ENCODE data around the gene PAK3.

PAK3 gene

GRCh38 chrX:111182997-111183396, 87.0 kb downstream of the PAK3 start:
- Histone ChIP-seq H3K4me3 (ENCODE audit: low read length) (no peak overlapping the region), H3K27ac (ENCODE audit: low read depth, low read length) (no peak overlapping the region), H3K4me1 (ENCODE audit: insufficient read depth, low read length) (peaks cover 20% of the 10 kb centered on the region; the same call in 1 of the 2 replicates), H3K36me3 (ENCODE audit: insufficient read depth, low read length) (no peaks in the 10 kb centered on the region), H3K9ac (ENCODE audit: low read depth, low read length) (no peak overlapping the region), H3K27me3 (ENCODE audit: insufficient read depth, low read length) (no peaks in the 10 kb centered on the region), H3K9me3 (ENCODE audit: insufficient read depth, low read depth, low read length) (no peaks in the 10 kb centered on the region)

- Histone ChIP-seq H3K27me3 (ENCODE audit: insufficient read depth, low read length) (no peaks in the 10 kb centered on the region), H3K9ac (ENCODE audit: low read depth, low read length) (no peak overlapping the region), H3K4me1 (ENCODE audit: insufficient read depth, low read length) (no peaks in the 10 kb centered on the region), H3K27ac (ENCODE audit: low read depth, low read length) (no peak overlapping the region), H3K4me3 (ENCODE audit: low read length) (no peak overlapping the region), H3K36me3 (ENCODE audit: insufficient read depth, low read length) (no peaks in the 10 kb centered on the region), H3K9me3 (ENCODE audit: insufficient read depth, low read depth, low read length) (no peaks in the 10 kb centered on the region)
- WGBS, result no CpG with 5 or more reads among the region's 2 CpGs
These were observed 95.6 kb downstream of the PAK3 start for GRCh38 chrX:111191598-111191997.

- Histone ChIP-seq H3K27ac (ENCODE audit: low read depth, low read length) (no peak overlapping the region), H3K36me3 (ENCODE audit: insufficient read depth, low read length) (no peaks in the 10 kb centered on the region), H3K4me1 (ENCODE audit: insufficient read depth, low read length) (no peaks in the 10 kb centered on the region), H3K4me3 (ENCODE audit: low read length) (no peak overlapping the region), H3K9ac (ENCODE audit: low read depth, low read length) (no peak overlapping the region), H3K9me3 (ENCODE audit: insufficient read depth, low read depth, low read length) (no peaks in the 10 kb centered on the region), H3K27me3 (ENCODE audit: insufficient read depth, low read length) (no peaks in the 10 kb centered on the region)
- 100% methylated on average over 2 of the region's 2 CpGs for WGBS
These were observed 103.5 kb downstream of the PAK3 start for GRCh38 chrX:111199505-111199904.

GRCh38 chrX:111200327-111200726, 104.3 kb downstream of the PAK3 start:
- Histone ChIP-seq H3K4me3 (ENCODE audit: low read length) (no peak overlapping the region), H3K4me1 (ENCODE audit: insufficient read depth, low read length) (no peaks in the 10 kb centered on the region), H3K36me3 (ENCODE audit: insufficient read depth, low read length) (no peaks in the 10 kb centered on the region), H3K9me3 (ENCODE audit: insufficient read depth, low read depth, low read length) (no peaks in the 10 kb centered on the region), H3K27ac (ENCODE audit: low read depth, low read length) (no peak overlapping the region), H3K27me3 (ENCODE audit: insufficient read depth, low read length) (no peaks in the 10 kb centered on the region), H3K9ac (ENCODE audit: low read depth, low read length) (no peak overlapping the region)
- WGBS, result 89% methylated on average over 3 of the region's 3 CpGs

GRCh38 chrX:111207851-111208250, 111.9 kb downstream of the PAK3 start:
- Histone ChIP-seq H3K9me3 (ENCODE audit: insufficient read depth, low read depth, low read length) (no peaks in the 10 kb centered on the region), H3K4me1 (ENCODE audit: insufficient read depth, low read length) (no peaks in the 10 kb centered on the region), H3K27me3 (ENCODE audit: insufficient read depth, low read length) (no peaks in the 10 kb centered on the region), H3K9ac (ENCODE audit: low read depth, low read length) (no peak overlapping the region), H3K4me3 (ENCODE audit: low read length) (no peak overlapping the region), H3K36me3 (ENCODE audit: insufficient read depth, low read length) (no peaks in the 10 kb centered on the region), H3K27ac (ENCODE audit: low read depth, low read length) (no peak overlapping the region)
- WGBS, result over 99% methylated on average over 8 of the region's 8 CpGs

GRCh38 chrX:111216293-111216801, 120.4 kb downstream of the PAK3 start:
- Histone ChIP-seq H3K27ac (ENCODE audit: low read depth, low read length) (no peak overlapping the region), H3K9ac (ENCODE audit: low read depth, low read length) (no peak overlapping the region), H3K4me1 (ENCODE audit: insufficient read depth, low read length) (no peaks in the 10 kb centered on the region), H3K9me3 (ENCODE audit: insufficient read depth, low read depth, low read length) (no peaks in the 10 kb centered on the region), H3K27me3 (ENCODE audit: insufficient read depth, low read length) (no peaks in the 10 kb centered on the region), H3K36me3 (ENCODE audit: insufficient read depth, low read length) (no peaks in the 10 kb centered on the region), H3K4me3 (ENCODE audit: low read length) (no peak overlapping the region)
- 96% methylated on average over 6 of the region's 6 CpGs for WGBS

- Histone ChIP-seq H3K27me3 (ENCODE audit: insufficient read depth, low read length) (no peaks in the 10 kb centered on the region), H3K36me3 (ENCODE audit: insufficient read depth, low read length) (no peaks in the 10 kb centered on the region), H3K4me3 (ENCODE audit: low read length) (no peak overlapping the region), H3K4me1 (ENCODE audit: insufficient read depth, low read length) (no peaks in the 10 kb centered on the region), H3K27ac (ENCODE audit: low read depth, low read length) (no peak overlapping the region), H3K9ac (ENCODE audit: low read depth, low read length) (no peak overlapping the region), H3K9me3 (ENCODE audit: insufficient read depth, low read depth, low read length) (no peaks in the 10 kb centered on the region)
- WGBS, result 88% methylated on average over 1 of the region's 2 CpGs
These were observed 148.3 kb downstream of the PAK3 start for GRCh38 chrX:111244235-111244750.

GRCh38 chrX:111254896-111255693, 159.1 kb downstream of the PAK3 start:
- H3K9me3 ChIP-seq (ENCODE audit: insufficient read depth, low read depth, low read length), result no peaks in the 10 kb centered on the region
- no peak overlapping the region for H3K9ac ChIP-seq (ENCODE audit: low read depth, low read length)
- H3K27me3 ChIP-seq (ENCODE audit: insufficient read depth, low read length), result no peaks in the 10 kb centered on the region
- no peak overlapping the region for H3K4me3 ChIP-seq (ENCODE audit: low read length)
- no peak overlapping the region for H3K27ac ChIP-seq (ENCODE audit: low read depth, low read length)
- no peaks in the 10 kb centered on the region for H3K36me3 ChIP-seq (ENCODE audit: insufficient read depth, low read length)
- 71% methylated on average over 4 of the region's 7 CpGs for WGBS
- H3K4me1 ChIP-seq (ENCODE audit: insufficient read depth, low read length), result no peaks in the 10 kb centered on the region

- H3K9ac ChIP-seq (ENCODE audit: low read depth, low read length), result no peak overlapping the region
- no peak overlapping the region for H3K4me3 ChIP-seq (ENCODE audit: low read length)
- no peaks in the 10 kb centered on the region for H3K27me3 ChIP-seq (ENCODE audit: insufficient read depth, low read length)
- no peak overlapping the region for H3K27ac ChIP-seq (ENCODE audit: low read depth, low read length)
- no peaks in the 10 kb centered on the region for H3K9me3 ChIP-seq (ENCODE audit: insufficient read depth, low read depth, low read length)
- 96% methylated on average over 3 of the region's 3 CpGs for WGBS
- no peaks in the 10 kb centered on the region for H3K36me3 ChIP-seq (ENCODE audit: insufficient read depth, low read length)
- no peaks in the 10 kb centered on the region for H3K4me1 ChIP-seq (ENCODE audit: insufficient read depth, low read length)
These were observed 161.7 kb downstream of the PAK3 start for GRCh38 chrX:111257733-111258132.

- 82% methylated on average over 3 of the region's 3 CpGs for WGBS
- H3K4me1 ChIP-seq (ENCODE audit: insufficient read depth, low read length), result no peaks in the 10 kb centered on the region
- H3K27me3 ChIP-seq (ENCODE audit: insufficient read depth, low read length), result no peaks in the 10 kb centered on the region
These were observed 163.6 kb downstream of the PAK3 start for GRCh38 chrX:111259559-111259958.

GRCh38 chrX:111260451-111260850, 164.5 kb downstream of the PAK3 start:
- no peaks in the 10 kb centered on the region for H3K4me1 ChIP-seq (ENCODE audit: insufficient read depth, low read length)
- H3K9me3 ChIP-seq (ENCODE audit: insufficient read depth, low read depth, low read length), result no peaks in the 10 kb centered on the region
- H3K27ac ChIP-seq (ENCODE audit: low read depth, low read length), result no peak overlapping the region
- 94% methylated on average over 3 of the region's 3 CpGs for WGBS
- no peaks in the 10 kb centered on the region for H3K36me3 ChIP-seq (ENCODE audit: insufficient read depth, low read length)
- no peak overlapping the region for H3K4me3 ChIP-seq (ENCODE audit: low read length)
- H3K27me3 ChIP-seq (ENCODE audit: insufficient read depth, low read length), result no peaks in the 10 kb centered on the region
- H3K9ac ChIP-seq (ENCODE audit: low read depth, low read length), result no peak overlapping the region

More at GRCh38 chrX:111259559-111259958, 163.6 kb downstream of the PAK3 start:
- no peak overlapping the region for H3K4me3 ChIP-seq (ENCODE audit: low read length)
- H3K27ac ChIP-seq (ENCODE audit: low read depth, low read length), result no peak overlapping the region
- H3K36me3 ChIP-seq (ENCODE audit: insufficient read depth, low read length), result no peaks in the 10 kb centered on the region
- H3K9ac ChIP-seq (ENCODE audit: low read depth, low read length), result no peak overlapping the region
- H3K9me3 ChIP-seq (ENCODE audit: insufficient read depth, low read depth, low read length), result no peaks in the 10 kb centered on the region
